Fibroblast of peridontal ligament (primary cell): ENCODE measurements around the gene ZNF273.
"Not testable (repeated sequence)": the region's sequence is repeated elsewhere in the genome, so short reads cannot be mapped to it uniquely, and the experiment has no call there.

Source experiments
- DNase-seq: peaks from one replicate; pipeline ENCODE4 v3.0.0-alpha.2; 2010; ENCODE audit errors: extremely low read depth

ZNF273 gene

GRCh38 chr7:64902806-64903721, at the start of gene ZNF273:
ZNF273 (plus strand) TSS chr7:64903273; CDS start chr7:64903318, 45 bp downstream.
- DNase-seq = peak; percentile 83

- DNase-seq = no peak
Measured at GRCh38 chr7:64853679-64854078, 49.4 kb upstream of the ZNF273 start.

- no peak for DNase-seq
Measured at GRCh38 chr7:64854969-64855368, 48.1 kb upstream of the ZNF273 start.

GRCh38 chr7:64863021-64863420, 40.1 kb upstream of the ZNF273 start:
- no peak for DNase-seq

GRCh38 chr7:64863530-64863929, 39.5 kb upstream of the ZNF273 start:
- DNase-seq = not testable (repeated sequence)

GRCh38 chr7:64863969-64864368, 39.1 kb upstream of the ZNF273 start:
- no peak for DNase-seq

GRCh38 chr7:64867863-64868440, 35.1 kb upstream of the ZNF273 start:
- DNase-seq = no peak

GRCh38 chr7:64868499-64868898, 34.6 kb upstream of the ZNF273 start:
- no peak for DNase-seq

GRCh38 chr7:64869121-64869725, 33.9 kb upstream of the ZNF273 start:
- no peak for DNase-seq

- no peak for DNase-seq
Measured at GRCh38 chr7:64869912-64870562, 33.0 kb upstream of the ZNF273 start.

- DNase-seq = no peak
Measured at GRCh38 chr7:64870656-64871055, 32.4 kb upstream of the ZNF273 start.

- DNase-seq = no peak
Measured at GRCh38 chr7:64871761-64872160, 31.3 kb upstream of the ZNF273 start.

- no peak for DNase-seq
Measured at GRCh38 chr7:64872351-64873154, 30.5 kb upstream of the ZNF273 start.

- no peak for DNase-seq
Measured at GRCh38 chr7:64873155-64873500, 29.9 kb upstream of the ZNF273 start.

- DNase-seq = no peak
Measured at GRCh38 chr7:64873517-64873916, 29.6 kb upstream of the ZNF273 start.

GRCh38 chr7:64874114-64874513, 29.0 kb upstream of the ZNF273 start:
- no peak for DNase-seq

- no peak for DNase-seq
Measured at GRCh38 chr7:64874562-64875250, 28.4 kb upstream of the ZNF273 start.

- no peak for DNase-seq
Measured at GRCh38 chr7:64875258-64875657, 27.8 kb upstream of the ZNF273 start.

GRCh38 chr7:64875658-64876406, 27.2 kb upstream of the ZNF273 start:
- DNase-seq = no peak
